Testis (tissue), 2 donors: Measurements from ENCODE around the gene EIF5B.

Source experiments
- POLR2A ChIP-seq: fragments of 450-650 bp; IDR thresholded peaks from one replicate; pipeline ENCODE4 v1.6.1; 2017; ENCODE audit warnings: antibody characterized with exemption, mild to moderate bottlenecking, moderate library complexity
- TF ChIP-seq, protein P1 (sequence below), 3 experiments: fragments of 450-650 bp in 2 of 3; fragments of 200-600 bp in 1 of 3; sonication (generic) in 1 of 3; IDR thresholded peaks; one replicate each; pipeline ENCODE4 v1.5.1; 2016 to 2019; ENCODE audit warnings: antibody characterized with exemption in 3 of 3, mild to moderate bottlenecking in 2 of 3, moderate library complexity in 1 of 3

GRCh38 chr2:99414566-99414965 lies 77.4 kb downstream of the EIF5B start:
- TF ChIP-seq, protein P1, sequence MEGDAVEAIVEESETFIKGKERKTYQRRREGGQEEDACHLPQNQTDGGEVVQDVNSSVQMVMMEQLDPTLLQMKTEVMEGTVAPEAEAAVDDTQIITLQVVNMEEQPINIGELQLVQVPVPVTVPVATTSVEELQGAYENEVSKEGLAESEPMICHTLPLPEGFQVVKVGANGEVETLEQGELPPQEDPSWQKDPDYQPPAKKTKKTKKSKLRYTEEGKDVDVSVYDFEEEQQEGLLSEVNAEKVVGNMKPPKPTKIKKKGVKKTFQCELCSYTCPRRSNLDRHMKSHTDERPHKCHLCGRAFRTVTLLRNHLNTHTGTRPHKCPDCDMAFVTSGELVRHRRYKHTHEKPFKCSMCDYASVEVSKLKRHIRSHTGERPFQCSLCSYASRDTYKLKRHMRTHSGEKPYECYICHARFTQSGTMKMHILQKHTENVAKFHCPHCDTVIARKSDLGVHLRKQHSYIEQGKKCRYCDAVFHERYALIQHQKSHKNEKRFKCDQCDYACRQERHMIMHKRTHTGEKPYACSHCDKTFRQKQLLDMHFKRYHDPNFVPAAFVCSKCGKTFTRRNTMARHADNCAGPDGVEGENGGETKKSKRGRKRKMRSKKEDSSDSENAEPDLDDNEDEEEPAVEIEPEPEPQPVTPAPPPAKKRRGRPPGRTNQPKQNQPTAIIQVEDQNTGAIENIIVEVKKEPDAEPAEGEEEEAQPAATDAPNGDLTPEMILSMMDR (IDR thresholded peaks at IDR 0.05), result no peak
- no peak for TF ChIP-seq POLR2A
